Mucosa of gallbladder (tissue), 1 donor: ENCODE results near the gene HABP2. TPM values are rescaled to one million over a fixed set of nuclear protein-coding genes. Genes with fewer than 3 reads are reported as not detected.

ENCODE experiments used
- DNase-seq: peaks from one replicate; pipeline ENCODE4 v3.0.0-alpha.2; 2020; ENCODE audit warnings: low spot score
- total RNA-seq: library from RNA; stranded (reverse); gene quantifications from one replicate; pipeline ENCODE4 v1.2.1, GENCODE V29; 2021
- donor health status: DM: no; HTN: no; CAD: no.

Gene HABP2
- total RNA-seq, 1 donor from 2014 or later, result 296 TPM

GRCh38 chr10:113557424-113557862, 4.6 kb downstream of the HABP2 start:
- peak; percentile 47 for DNase-seq

GRCh38 chr10:113557903-113558321, 5.1 kb downstream of the HABP2 start:
- DNase-seq, result no peak

GRCh38 chr10:113560071-113560470, 7.2 kb downstream of the HABP2 start:
- DNase-seq, result no peak

- no peak for DNase-seq
These were observed 8.4 kb downstream of the HABP2 start for GRCh38 chr10:113561214-113561613.

GRCh38 chr10:113562069-113562468, 9.2 kb downstream of the HABP2 start:
- DNase-seq, result peak; percentile 38

- no peak for DNase-seq
These were observed 9.9 kb downstream of the HABP2 start for GRCh38 chr10:113562704-113563103.

- peak; percentile 80 for DNase-seq
These were observed 10.6 kb downstream of the HABP2 start for GRCh38 chr10:113563306-113564088.

GRCh38 chr10:113565364-113565763, 12.5 kb downstream of the HABP2 start:
- DNase-seq, result no peak

- no peak for DNase-seq
These were observed 14.0 kb downstream of the HABP2 start for GRCh38 chr10:113566888-113567287.

- no peak for DNase-seq
These were observed 16.7 kb downstream of the HABP2 start for GRCh38 chr10:113569576-113569975.

GRCh38 chr10:113572520-113573290, 19.9 kb downstream of the HABP2 start:
- DNase-seq, result no peak

- DNase-seq, result no peak
These were observed 20.5 kb downstream of the HABP2 start for GRCh38 chr10:113573368-113573767.

GRCh38 chr10:113576852-113577251, 24.0 kb downstream of the HABP2 start:
- DNase-seq, result no peak

GRCh38 chr10:113578773-113579172, 25.9 kb downstream of the HABP2 start:
- no peak for DNase-seq

- no peak for DNase-seq
These were observed 28.2 kb downstream of the HABP2 start for GRCh38 chr10:113581092-113581491.

GRCh38 chr10:113583571-113583970, 30.7 kb downstream of the HABP2 start:
- DNase-seq, result no peak

GRCh38 chr10:113585949-113586348, 33.1 kb downstream of the HABP2 start:
- no peak for DNase-seq

- DNase-seq, result no peak
These were observed 36.4 kb downstream of the HABP2 start for GRCh38 chr10:113589201-113589770.

GRCh38 chr10:113590581-113590980, 37.7 kb downstream of the HABP2 start:
- DNase-seq, result no peak

- no peak for DNase-seq
These were observed 39.5 kb downstream of the HABP2 start for GRCh38 chr10:113592380-113592779.

GRCh38 chr10:113594652-113595051, 41.8 kb downstream of the HABP2 start:
- DNase-seq, result no peak

- no peak for DNase-seq
These were observed 47.7 kb downstream of the HABP2 start for GRCh38 chr10:113600569-113600968.
